Medulla oblongata (tissue), 1 donor: ENCODE results near the gene RANBP3L.
"Not testable (repeated sequence)": the region's sequence is repeated elsewhere in the genome, so short reads cannot be mapped to it uniquely, and the experiment has no call there.

Experiments used
- DNase-seq: peaks from one replicate; pipeline ENCODE4 v3.0.0-alpha.2; 2015; ENCODE audit errors: extremely low spot score

RANBP3L gene

DNA sequence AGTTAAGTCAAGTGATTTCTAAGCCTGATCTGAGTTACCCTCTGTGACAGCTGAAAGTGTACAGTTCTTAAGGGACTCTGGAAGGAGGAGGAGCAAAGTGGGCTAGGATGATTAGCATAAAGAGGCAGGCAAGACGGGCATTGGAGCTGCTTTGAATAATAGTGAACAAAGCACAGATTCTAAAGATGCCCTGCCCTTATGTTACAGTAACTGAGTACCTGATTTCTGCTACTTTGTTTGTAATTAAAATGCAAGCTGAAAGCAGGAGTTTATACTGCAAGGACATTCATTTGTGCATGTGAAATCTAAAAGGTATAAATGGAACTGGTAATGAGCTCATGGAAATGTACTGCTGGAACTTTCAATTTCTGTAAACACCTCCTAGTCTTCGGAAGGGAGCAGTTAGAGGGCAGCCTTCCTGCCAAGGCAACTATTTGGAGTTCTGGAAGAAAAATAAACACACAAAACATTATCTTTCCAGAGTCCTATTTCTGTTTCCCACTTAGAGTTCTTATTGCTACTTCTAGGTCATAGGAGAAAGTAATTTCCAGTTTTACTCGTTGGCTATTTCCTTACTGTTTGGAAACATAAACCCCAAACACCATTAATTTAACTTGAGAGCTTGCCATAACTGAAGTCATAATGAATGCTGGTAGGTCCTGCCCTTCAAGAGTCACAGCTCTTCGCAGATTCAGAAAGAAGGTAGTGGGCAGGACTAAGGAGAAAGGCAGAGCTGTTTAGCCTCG, at the start of gene RANBP3L:
Gene RANBP3L, minus strand, starts transcription at position 45 of the 746 bp plus-strand sequence. CDS start 486 bp downstream, outside the sequence.
- DNase-seq, result peak; percentile 61

DNA sequence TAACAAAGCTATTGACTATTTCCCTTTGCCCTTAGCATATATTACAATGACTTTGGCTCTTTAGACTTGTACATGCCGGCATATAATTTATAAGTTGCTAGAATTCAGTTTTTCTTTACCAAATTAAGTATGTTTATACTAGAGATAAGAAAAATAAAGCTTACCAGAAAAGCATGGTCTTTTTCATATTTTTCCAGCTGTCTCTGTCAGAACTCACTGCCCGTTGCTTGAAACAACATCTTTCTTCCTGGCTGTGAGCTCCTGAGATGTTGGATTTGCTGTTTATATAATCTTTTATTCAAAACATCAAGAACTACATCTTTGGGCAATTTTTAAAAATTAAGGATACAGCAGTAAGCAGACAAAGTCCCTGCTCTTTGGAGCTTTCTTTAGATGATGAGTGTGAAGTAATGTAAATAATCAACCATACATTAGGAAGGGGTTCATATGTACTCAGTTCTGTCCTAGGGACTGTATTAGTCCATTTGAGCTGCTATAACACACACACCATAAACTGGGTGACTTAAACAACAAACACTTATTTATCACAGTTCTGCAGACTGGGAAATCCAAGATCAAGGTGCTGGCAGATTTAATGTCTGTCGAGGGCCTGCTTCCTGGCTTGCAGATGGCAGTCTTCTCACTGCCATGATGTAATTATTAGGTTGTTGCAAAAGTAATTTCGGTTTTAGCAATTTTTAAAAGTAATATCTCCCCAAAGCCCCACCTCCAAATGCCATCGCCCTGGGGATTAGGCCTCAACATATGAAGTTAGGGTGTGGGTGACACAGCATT, 45.4 kb upstream of the RANBP3L start:
- DNase-seq, result no peak

DNA sequence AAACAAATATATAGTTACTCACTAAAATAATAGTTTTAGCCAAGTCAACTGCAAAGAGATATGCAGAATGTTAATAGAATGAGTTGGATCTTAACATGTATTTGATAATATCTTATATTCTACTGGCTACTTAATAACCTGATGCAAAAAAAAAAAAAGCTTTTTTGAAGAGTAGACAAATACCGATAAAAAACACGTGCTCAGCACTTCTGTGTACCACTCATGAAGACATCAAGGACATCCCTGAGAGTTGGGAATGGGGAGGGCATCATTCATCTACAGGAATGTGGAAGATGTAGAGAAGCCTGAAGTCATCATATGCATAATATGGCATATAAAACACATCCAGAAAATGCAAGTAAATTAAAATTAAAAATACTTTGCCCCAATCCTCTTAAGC, 43.2 kb upstream of the RANBP3L start:
- no peak for DNase-seq

- DNase-seq, result not testable (repeated sequence)
Observed at GRCh38 chr5:36341720-36342119, 40.0 kb upstream of the RANBP3L start.

GRCh38 chr5:36337597-36337996, 35.9 kb upstream of the RANBP3L start:
- no peak for DNase-seq

- no peak for DNase-seq
Observed at GRCh38 chr5:36334315-36334714, 32.6 kb upstream of the RANBP3L start.

GRCh38 chr5:36332720-36333119, 31.0 kb upstream of the RANBP3L start:
- DNase-seq, result not testable (repeated sequence)

- DNase-seq, result no peak
Observed at GRCh38 chr5:36325196-36325595, 23.5 kb upstream of the RANBP3L start.

DNA sequence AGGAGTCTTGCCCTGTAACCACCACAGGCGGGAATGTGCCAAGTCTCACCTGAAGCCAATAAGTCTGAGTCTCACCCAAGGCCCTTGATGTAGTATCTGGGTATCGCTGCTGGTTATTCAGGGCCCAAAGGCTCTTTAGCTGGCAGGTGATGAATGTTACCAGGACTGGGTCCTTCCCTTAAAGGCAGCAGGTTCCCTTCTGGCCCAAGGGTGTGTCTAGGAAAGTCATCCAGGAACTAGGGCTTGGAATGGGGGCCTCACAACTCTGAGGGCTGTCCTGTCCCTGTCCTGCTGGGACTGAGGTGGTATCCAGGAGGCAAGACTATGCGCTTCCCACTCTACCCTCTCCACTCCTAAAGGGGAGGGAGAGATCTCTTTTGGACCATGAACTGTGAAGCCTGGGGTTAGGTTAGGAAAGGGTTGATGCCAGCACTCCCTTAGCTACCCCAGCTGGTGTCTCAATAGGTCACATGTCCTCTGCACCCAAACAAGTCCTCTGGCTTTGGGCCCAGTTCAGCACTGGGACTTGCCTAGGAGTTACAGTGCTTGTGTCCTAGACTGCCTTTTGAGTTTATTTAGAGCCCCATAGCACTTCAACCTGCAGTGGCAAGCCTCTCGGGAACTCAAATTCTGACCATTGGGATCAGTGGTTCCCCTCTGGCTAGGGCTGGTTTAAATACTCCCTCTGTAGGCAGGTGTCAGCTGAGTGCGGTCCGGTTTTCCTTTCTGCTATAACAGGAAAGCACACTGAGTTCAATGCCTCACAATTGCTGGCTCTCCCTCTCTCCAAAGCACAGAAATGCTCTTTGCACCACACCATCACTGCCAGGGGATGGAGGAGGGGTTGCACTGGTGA, 22.5 kb upstream of the RANBP3L start:
- no peak for DNase-seq

DNA sequence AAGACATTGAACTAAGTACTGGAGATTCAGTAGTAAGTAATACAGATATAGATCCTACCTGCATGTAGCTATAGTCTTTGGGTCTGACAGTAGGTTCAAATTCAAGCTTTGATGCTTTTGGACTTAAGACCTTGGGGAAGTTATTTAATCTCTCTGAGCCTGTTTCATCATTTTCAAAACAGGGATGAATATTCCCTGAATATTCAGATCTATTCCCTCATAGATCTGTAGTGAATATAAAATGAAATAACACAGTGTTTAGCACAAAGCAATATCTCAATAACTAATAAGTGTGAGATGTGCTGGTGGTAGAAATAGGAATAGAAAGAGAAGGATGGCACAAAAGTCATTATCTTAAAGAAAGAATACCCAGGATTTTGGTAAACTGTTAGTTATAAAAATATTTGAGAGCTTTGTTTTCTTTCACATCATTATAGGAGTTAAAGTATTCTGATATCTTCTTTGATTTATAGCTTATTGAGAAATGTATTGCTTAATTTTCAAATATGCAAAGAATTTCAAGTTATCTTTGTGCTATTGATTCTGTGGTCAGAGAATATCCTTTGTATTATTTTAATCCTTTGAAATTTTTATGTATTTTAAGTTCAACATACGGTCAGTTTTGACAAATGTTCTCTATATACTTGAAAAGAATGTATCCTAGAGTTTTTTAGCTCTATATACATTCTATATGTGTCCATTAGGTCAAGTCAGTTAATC, 11.4 kb upstream of the RANBP3L start:
- DNase-seq, result no peak

DNA sequence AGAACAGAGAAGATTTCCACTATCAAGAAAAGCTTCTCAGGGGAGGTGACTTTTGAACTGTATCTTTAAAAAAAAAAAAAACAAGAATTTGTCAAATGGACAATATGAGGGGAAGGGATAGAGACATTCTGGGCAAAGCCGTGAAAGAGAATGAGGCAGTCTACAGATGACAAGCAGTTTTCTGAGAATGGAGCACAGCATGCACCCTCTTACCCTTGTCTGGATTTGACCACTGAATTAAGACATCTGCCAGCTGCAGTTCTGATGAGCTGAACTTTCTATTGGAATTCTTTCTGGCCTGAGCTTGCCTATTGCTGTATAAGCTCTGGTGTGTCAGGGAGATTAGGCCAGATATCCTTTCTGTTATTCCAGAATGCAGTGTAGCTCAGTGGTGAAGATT, 10.3 kb upstream of the RANBP3L start:
- DNase-seq, result no peak

GRCh38 chr5:36310138-36310537, 8.4 kb upstream of the RANBP3L start:
- DNase-seq, result no peak

GRCh38 chr5:36305571-36306326, 4.0 kb upstream of the RANBP3L start:
- DNase-seq, result peak; percentile 79

- DNase-seq, result no peak
Observed at GRCh38 chr5:36304095-36304805, 2.5 kb upstream of the RANBP3L start.

GRCh38 chr5:36300927-36301540, 668 bp downstream of the RANBP3L start:
- no peak for DNase-seq

DNA sequence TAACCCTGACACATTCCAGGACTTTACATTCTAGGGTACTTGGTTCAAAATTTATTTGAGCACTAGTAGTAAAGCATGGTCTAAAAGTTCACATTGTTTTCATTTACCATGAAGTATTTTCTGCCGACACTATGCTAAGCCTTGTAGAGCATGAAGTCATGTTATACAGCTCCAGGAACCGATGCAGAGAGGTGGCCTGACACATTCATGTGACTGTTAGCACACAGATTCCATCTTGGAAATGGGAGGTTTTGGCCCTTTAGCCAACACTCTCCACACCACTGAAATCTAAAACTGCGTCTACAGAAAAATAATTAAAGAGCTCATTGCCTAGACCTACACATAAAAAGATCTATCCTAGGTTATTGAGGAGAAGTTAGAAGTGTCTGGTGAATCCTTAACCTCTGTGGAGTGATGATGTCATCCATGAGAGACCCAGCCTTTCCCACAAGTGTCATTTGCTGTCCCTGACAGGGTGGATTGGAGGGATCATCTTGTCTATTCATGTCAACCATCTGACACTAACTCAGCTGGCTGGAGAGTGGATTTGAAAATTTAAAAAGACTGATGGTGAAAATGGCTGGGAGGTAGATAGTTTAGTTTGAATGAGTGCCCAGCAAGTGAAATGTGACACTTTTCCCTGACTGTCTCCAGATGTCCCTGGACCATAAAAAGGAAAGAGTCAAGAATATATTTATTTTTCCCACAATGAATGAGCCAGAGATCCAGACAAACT, 1.3 kb downstream of the RANBP3L start:
- DNase-seq, result no peak

DNA sequence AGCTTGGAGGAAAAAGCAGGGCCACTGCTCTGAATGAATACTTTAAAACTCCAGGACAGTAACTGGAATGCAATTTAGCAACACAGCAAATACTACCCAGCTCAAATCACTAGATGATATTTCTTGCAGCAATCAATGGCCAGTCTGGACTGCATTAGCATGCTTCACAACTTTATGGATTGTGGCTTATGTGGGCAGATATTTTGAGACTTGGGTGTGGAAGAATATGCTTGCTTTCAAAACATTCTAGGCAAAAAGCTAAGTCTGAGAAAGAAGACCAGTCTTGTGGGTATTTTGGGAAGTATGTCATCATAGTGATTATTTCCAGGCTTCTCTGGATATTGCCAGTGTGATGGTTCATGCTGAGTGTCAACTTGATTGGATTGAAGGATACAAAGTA, 3.1 kb downstream of the RANBP3L start:
- DNase-seq, result no peak

- no peak for DNase-seq
Observed at GRCh38 chr5:36297653-36298052, 4.0 kb downstream of the RANBP3L start.
